ENCODE measurements around the gene LRIT1.

Gene LRIT1

GRCh38 chr10:84214046-84214572 is 27.2 kb downstream of the LRIT1 start:
- DNase-seq, result no peak

GRCh38 chr10:84213076-84213475 is 28.3 kb downstream of the LRIT1 start:
- no peak for DNase-seq

DNA sequence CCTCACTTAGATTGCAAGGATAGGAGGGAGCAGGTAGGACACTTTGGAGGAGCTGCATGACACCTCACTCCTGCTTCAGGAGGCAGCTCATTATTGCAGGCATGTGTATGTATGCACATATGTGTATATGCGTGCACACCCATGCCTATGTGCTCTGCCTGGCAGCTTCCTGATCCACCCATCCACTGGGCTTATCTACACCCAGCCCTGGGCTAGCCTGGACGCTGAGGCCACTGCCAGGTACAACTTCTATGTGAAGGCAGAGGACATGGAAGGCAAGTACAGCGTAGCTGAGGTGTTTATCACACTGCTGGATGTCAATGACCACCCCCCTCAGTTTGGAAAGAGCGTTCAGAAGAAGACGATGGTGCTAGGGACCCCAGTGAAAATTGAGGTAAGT is 29.3 kb downstream of the LRIT1 start:
- DNase-seq, result no peak

GRCh38 chr10:84211566-84211965 is 29.8 kb downstream of the LRIT1 start:
- no peak for DNase-seq

- no peak for DNase-seq
Observed at GRCh38 chr10:84208023-84208422, 33.3 kb downstream of the LRIT1 start.

- no peak for DNase-seq
Observed at GRCh38 chr10:84205853-84206525, 35.4 kb downstream of the LRIT1 start.

- peak; percentile 11 for DNase-seq
Observed at GRCh38 chr10:84205049-84205852, 36.1 kb downstream of the LRIT1 start.

DNA sequence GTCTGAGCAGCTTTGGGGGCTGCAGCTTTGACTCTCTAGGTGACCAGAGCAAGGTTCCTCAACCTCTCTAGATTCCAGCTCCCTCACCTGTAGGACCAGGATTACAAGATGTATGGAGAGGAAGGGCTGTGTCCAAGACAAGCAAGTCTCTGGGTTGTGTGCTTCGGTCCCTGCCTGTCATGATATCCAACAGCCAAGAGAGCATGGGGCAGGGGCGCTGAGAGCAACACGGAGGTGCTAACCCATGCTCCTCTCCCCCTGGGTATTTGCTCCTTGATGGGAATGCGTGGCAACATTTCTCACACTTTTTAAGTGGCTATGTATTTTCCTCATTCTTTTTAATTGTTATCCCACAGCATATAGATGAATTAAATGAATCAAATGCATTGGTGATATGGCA is 36.7 kb downstream of the LRIT1 start:
- DNase-seq, result no peak

DNA sequence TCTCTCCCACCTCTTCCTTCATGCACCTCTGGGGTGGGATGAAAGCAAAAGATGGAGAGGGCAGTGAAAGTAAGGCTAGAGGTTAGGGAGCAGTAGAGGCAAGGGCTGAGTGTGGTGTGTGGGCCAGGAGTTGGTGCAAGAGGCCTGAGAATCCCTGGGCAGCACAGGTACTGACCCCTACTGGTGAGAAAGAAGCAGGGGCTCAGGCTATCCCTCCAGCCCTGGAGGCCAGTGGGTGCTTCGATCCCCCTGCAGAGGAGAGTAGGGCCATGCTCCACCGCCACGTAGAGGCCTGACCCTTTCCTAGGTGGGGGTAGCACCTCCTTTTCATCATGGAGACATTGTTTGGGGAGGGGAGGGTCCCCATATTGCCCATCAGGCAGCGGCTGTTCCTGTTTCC is 37.2 kb downstream of the LRIT1 start:
- no peak for DNase-seq

GRCh38 chr10:84202349-84202748 is 39.0 kb downstream of the LRIT1 start:
- DNase-seq, result no peak

DNA sequence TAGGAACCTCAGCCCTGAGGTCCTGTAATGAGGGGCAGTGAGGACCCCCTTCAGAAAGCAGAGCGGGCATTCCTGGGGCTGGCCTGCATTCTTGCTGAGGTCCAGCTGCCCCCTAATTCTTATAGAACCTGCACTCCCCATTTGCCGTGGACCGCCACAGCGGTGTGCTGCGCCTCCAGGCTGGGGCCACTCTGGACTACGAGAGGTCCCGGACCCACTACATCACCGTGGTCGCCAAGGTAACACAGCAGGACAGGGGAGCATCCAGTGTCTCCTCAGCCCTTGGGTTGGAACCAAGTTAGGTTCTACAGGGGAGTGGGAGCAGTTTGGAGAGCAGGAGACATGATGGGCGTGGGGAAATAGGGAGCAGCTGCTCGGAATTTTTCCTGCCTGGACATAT is 39.7 kb downstream of the LRIT1 start:
- DNase-seq, result no peak

- no peak for DNase-seq
Observed at GRCh38 chr10:84201244-84201606, 40.1 kb downstream of the LRIT1 start.

DNA sequence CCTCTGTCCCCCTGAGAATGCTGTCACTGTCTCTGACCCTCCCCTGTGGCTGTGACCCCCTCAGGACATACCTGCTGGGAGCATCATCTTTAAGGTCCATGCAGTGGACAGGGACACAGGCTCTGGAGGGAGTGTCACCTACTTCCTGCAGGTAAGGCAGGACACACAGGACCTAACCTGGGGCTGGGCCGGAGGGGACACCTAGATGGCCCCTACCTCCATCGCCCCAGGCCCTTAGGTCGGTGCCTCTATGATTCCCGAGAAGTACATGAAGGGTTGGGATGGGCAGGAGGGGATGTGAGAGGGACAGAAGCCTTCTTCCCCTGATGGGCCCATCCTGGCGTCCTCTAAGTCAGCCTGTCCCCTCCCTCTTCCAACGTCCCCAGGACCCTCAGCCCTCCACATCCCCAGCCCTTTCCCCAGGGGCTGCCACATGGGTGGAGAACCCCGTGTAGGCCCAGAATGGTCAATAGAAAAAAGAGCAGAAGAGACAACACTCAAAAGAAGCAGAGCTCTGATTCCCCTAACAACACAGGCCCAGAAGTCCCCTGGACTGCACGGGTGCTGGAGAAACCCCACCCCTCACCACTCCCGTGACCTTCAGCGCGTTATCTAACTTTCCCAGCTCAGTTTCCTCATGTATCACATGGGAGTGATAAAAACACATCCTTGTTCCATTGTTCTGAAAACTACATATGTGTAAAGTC is 40.7 kb downstream of the LRIT1 start:
- no peak for DNase-seq

GRCh38 chr10:84198206-84198915 is 43.0 kb downstream of the LRIT1 start:
- no peak for DNase-seq

- DNase-seq, result no peak
Observed at GRCh38 chr10:84197643-84198042, 43.7 kb downstream of the LRIT1 start.

DNA sequence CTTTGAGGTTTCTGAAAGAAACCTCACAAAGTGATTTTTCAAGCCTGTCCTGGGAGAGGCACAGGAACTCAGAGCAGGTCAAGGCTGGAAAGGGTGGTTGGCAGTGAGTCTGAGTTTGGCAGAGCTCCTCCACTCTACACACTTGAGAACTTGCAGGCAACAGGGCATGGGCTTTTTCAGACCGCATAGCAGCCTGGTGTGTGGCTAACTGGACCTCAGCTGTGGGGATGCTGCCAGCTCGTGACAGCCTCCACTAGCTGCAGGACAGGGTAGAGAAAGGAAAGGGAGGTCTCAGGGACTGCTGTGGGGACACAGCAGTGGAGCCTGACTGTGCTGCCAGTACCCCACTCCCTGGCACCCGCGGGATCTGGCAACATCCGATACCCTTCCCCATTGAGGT is 44.4 kb downstream of the LRIT1 start:
- no peak for DNase-seq

DNA sequence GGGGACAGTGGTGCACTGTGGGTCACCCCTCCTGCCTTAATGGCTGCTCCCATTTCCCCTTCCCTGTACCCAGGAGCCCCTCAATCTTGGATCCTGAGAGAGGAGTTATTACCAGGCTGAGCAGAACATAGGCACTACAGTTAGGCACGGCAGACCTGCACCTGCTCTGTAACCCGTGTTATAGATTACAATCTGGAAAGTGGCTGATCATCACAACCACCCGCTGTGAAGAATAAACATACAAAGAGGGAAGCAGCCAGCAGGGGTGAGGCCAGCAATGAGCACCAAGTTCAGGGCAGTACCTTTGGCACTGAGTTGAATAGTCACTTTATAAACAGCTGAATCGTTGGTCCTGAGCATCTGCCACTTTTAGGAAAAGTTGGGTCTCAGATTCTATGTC is 45.3 kb downstream of the LRIT1 start:
- peak; percentile 58 for DNase-seq

DNA sequence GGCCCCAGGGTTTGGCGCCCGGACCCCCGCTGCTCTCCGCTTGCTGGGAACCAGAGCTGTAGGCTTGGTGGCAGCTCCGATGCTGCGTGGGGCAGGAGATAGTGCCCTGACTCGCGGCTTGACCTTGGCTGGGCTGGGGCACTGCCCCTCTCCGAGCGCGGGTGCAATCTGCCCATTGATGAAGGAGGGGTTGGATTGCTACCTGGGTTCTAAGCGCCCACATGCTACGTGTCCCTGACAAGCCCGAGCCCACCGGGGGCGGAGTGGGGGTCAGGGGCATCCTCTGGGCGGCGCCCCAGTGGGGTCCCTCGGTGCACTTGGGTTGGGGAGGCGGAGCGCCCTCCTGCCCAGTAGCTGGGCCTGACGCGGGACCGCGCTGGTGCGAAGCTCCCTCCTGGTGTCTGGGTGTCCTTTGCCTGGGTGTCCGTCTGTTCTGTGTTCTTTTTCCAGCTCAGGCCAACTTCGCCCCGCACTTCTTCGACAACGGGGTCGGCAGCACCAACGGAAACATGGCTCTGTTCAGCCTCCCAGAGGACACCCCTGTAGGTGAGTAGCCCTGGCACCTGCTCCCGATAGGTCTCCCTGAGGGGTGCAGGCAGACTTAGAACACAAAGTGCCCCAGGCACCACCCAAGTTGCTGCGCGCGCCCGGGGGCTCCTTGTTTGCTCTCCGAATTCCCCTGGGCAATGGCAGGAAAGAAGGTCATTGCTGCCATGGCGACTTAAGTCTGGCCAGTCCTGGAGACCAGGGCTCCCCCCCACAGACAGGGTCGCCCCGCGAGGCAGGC is 46.1 kb downstream of the LRIT1 start:
- no peak for DNase-seq

DNA sequence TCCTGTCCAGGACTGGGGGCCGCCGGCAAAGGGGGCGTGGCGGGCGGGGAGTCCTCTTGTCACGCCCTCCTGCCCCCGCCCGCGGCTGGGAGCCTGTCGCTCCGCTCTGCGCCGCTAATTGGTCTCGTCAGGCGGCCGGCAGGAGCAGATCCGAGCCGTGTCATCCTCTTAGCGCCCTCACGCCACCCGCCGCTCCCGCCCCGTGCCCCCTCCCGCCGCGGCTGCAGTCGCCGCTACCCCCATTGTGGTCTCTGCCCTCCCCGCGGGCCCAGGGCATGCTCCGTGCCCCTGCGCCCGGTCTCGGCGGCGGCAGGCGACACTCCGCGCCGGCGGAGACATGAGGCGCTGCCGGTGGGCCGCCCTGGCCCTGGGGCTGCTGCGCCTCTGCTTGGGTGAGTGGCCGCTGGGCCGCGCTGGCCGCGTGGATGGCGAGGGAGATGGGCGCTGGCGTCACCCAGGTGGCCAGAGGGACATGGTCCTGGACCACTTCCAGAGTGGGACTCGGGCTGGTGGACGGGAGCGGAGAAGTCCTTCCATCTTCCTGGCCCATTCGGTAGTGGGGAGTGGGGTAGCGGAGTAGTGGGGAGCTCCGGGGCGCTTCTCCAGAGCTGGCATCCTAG is 46.8 kb downstream of the LRIT1 start, which contains the start of gene CDHR1:
Gene CDHR1 (plus strand): TSS at position 114 of the 620 bp plus-strand sequence. CDS start 224 bp downstream, at position 338.
- peak; percentile 36 for DNase-seq

DNA sequence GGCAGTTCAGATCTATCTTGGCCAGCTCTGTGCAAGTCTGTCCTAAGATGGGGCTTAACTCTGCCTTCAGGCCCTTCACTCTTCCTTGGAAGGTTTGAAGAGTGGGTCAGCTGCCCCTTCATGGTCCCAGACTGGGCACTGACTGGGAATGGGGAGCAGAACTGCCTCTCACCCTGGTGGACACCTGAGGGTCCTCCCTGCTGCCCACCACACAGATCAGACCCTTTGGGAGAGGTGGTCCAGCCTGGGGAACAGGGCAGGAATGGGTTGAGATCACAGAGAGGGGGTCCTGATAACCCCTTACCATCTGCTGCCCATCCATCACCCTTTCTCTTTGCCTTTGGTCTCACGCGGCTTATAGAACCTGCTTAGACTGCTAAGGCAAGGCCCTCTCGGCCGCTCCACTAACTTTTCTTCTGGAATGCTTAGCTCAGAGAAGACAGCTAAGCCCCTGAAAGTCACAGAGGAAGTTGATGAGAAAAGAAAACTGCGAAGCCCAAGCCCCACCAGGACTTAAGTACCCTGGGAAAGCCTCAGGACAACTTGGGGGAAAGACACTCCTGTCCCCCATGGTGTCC is 47.4 kb downstream of the LRIT1 start:
- DNase-seq, result no peak

DNA sequence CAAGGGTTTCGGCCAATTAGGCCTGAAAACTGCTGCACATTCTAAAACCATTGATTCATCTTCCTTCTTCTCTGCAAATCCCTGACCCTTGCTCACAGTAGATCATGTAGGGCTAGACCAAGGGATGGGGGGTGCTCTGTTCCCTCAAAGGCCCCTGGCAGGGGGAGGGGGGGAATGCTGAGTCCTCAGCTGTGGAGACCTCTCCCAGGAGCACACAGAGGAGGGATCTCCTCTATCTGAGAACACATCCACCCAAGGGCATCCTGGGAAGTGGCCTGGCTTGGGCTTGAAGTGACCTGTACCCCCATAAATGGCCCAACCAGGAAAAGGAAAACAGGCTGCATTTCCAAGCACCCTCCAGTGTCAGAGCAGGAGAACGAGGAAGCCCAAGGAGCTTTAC is 48.0 kb downstream of the LRIT1 start:
- no peak for DNase-seq

Data from NCI-H1105 (cell line).